HG03354 (cell line): ENCODE results near the gene NFYA.
"Not testable (repeated sequence)": the region's sequence is repeated elsewhere in the genome, so short reads cannot be mapped to it uniquely, and the experiment has no call there.

ENCODE experiments used
- ATAC-seq: cut with Tn5 transposase; IDR thresholded peaks from one replicate; pipeline ENCODE4 v1.9.1; 2021; ENCODE audit warnings: mild to moderate bottlenecking; ENCODE audit not compliant: unreplicated experiment, poor library complexity, severe bottlenecking

Gene NFYA

GRCh38 chr6:41098366-41098765 lies 25.6 kb downstream of the NFYA start:
- no peak for ATAC-seq

DNA sequence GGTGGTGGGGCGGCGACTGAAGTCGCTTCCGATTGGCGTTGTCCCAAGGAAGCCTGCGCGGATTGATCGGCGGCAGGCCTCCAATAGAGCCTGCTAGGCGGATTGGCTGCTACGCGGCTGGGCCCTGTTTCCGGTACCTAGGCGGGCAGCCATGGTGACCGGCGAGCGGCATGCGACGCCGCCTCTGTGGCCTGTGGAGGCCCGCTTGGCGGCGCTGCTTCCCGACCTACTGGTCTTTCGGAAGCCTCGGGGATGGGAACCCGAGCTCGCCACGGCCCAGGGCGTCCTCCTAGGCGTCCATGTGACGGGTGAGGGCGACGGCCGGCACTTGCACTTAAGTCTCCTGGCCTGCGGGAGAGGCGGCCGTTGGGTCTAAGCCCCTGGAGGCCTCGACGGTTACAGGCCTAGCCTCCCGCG lies 28.1 kb downstream of the NFYA start:
- no peak for ATAC-seq

GRCh38 chr6:41103847-41104246 lies 31.1 kb downstream of the NFYA start:
- no peak for ATAC-seq

DNA sequence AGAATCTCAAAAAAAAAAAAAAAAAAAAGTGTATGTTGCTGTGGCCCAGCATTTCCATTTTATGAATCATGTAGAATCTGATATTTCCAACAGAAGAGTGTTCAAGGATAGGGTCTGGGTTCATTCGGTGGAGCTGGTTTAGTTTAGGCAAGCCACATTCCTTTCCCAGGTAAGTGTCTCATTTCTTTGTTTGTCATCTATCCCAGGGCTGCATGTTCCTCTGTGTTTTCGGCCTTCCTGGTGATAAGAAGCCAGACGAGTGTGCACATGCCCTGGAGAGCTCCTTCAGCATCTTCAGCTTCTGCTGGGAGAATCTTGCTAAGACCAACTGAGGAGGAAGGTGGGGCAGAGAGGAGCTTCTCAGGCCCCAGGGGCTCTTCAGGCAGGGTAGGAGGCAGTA lies 38.2 kb downstream of the NFYA start:
- ATAC-seq = no peak

- ATAC-seq = not testable (repeated sequence)
Observed at GRCh38 chr6:41115027-41115426, 42.3 kb downstream of the NFYA start.

- no peak for ATAC-seq
Observed at GRCh38 chr6:41119508-41119907, 46.7 kb downstream of the NFYA start.

GRCh38 chr6:41120058-41120457 lies 47.3 kb downstream of the NFYA start:
- ATAC-seq = no peak

GRCh38 chr6:41122373-41122772 lies 49.6 kb downstream of the NFYA start:
- ATAC-seq = no peak

DNA sequence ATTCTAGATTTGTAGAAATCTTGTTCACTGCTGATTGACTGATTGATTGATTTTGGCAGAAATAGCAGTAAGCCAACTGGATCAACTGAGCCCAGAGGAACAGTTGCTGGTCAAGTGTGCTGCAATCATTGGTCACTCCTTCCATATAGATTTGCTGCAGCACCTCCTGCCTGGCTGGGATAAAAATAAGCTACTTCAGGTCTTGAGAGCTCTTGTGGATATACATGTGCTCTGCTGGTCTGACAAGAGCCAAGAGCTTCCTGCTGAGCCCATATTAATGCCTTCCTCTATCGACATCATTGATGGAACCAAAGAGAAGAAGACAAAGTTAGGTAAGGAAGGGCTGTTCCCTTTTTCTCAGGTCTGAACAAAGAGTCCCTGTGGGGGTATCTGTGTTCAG lies 50.1 kb downstream of the NFYA start:
- ATAC-seq = no peak

- ATAC-seq = no peak
Observed at GRCh38 chr6:41125282-41125681, 52.5 kb downstream of the NFYA start.

GRCh38 chr6:41132254-41132653 lies 59.5 kb downstream of the NFYA start:
- no peak for ATAC-seq

DNA sequence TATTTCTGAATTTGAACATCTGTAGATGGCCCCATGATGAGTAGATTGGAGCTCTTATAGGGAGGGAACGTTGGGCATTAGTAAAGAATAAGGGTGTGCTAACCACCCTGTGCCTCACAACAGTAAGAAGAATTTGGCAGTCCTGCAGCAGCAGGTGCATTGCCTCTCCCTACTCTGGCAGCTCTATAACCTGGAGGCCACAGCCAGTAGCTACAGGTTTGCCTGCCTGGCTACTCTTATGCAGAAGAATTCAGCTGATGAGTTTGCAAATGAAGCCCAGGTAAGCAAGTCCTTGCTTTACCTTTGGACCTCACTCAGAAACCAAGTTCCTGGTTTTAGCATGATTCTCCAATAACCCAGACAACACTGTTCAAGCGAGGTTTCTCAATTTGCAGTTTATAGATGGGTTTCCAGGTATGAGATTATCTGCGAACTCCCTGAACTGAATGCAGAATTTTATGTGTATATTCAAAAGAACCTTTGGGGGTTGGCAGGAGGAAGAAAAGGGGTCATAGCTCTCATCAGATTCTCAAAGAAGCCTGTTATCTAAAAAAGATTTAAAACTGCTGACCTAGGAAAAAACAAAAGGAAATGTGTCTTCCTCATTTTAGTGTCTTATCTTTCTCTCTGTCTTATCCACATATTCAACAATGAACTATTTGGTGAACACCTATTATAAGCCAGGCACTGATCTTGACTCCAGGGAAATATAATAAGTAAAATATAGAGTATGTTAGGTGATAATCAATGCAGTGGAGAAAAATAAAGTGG lies 62.5 kb downstream of the NFYA start:
- ATAC-seq = no peak

- ATAC-seq = no peak
Observed at GRCh38 chr6:41136911-41137310, 64.1 kb downstream of the NFYA start.

DNA sequence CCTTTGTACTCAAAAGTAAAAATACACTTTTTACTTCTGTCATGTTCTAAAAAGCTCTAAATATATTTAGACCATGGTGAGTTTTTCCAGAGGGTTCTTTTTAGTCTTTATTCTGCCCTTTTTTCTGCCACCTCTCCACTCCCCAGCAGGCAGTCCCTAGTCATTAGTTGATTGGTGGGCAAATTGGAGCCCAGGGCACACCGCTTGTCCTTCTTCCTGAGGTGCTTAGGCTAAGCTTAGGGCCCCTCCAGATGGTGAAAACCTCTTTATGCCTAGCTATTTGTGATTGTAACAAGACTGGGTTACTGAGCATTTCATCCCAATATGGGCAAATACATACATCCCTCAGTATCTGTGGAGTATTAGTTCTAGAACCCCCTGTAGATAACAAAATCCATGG lies 75.1 kb downstream of the NFYA start:
- ATAC-seq = no peak
